D721Med (cell line): ENCODE measurements around the gene MGMT.

Experiments
- DNase-seq: peaks from one replicate; pipeline ENCODE4 v3.0.0; 2011; ENCODE audit warnings: low spot score; ENCODE audit not compliant: insufficient read length
- FAIRE-seq: peaks from 2 replicates; lab custom pipeline; 2011; peaks lifted over from hg19 to GRCh38; lab: Jason Lieb, UNC
- CTCF ChIP-seq: IDR thresholded peaks from 2 replicates; pipeline ENCODE4 v1.5.1; 2012; ENCODE audit warnings: mild to moderate bottlenecking, control low read depth; ENCODE audit not compliant: insufficient read depth; ENCODE audit errors: missing control alignments

MGMT gene

GRCh38 chr10:129711291-129711690 lies 244.2 kb downstream of the MGMT start:
- TF ChIP-seq CTCF = no peak
- no peak for FAIRE-seq
- no peak for DNase-seq

GRCh38 chr10:129712000-129712399 lies 245.0 kb downstream of the MGMT start:
- TF ChIP-seq CTCF = no peak
- DNase-seq (no peak), FAIRE-seq (no peak)

DNA sequence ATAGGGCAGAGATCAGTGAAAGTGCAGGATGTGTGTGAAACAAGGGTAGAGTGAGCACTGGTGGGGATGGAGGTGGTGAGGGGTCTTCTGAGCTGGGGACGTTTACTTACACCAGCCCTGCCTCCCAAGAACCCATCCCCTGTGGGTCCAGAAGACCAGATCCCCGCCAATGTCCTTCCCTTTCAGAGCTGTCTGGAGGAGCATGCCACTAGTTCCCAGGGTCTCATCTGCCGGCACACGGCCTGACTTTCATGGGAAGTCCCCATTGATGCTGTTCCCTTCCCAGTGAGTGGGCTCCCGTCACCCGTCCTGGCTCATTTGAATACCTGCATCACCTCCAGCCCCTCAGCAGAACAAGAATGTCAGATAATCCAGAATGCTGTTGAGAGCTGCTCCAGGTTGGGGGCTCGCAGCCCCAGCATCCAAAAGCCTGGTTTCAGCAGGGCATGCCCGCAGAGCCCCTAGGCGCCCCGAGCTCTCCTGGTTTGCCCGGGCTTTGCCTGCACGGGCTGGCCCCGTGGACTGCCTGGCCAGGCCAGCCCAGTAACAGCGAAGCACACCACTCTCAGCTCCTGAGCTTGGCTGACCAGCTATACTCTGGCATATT lies 246.7 kb downstream of the MGMT start:
- DNase-seq (no peak), FAIRE-seq (no peak)
- no peak for TF ChIP-seq CTCF

DNA sequence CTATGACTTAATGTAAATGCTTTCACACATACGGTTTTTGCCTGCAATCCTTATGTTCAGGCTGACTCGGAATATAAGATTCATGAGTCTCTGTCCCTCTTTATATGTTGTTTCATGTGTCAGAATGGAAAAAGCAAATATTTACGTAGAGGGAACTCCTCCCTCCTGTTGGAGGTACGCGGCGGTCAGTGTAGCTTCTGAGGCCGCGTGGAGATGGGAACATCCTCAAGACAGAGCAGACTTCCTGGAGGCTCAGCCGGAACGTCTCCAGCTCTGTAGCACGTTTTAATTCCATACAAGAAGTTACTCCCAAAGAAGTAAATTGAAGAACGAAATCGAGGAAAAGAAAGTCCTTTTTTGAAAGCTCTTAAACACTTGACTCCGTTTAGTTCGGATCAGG lies 248.8 kb downstream of the MGMT start:
- no peak for TF ChIP-seq CTCF
- DNase-seq (no peak), FAIRE-seq (no peak)

GRCh38 chr10:129716211-129716681 lies 249.2 kb downstream of the MGMT start:
- DNase-seq (no peak), FAIRE-seq (no peak)
- TF ChIP-seq CTCF = no peak

GRCh38 chr10:129716881-129717280 lies 249.8 kb downstream of the MGMT start:
- no peak for DNase-seq
- TF ChIP-seq CTCF = no peak
- FAIRE-seq = no peak

GRCh38 chr10:129717816-129718547 lies 250.9 kb downstream of the MGMT start:
- FAIRE-seq (no peak), DNase-seq (no peak)
- no peak for TF ChIP-seq CTCF
